ENCODE measurements around the gene DIRAS1. TPM values are rescaled to one million over a fixed set of nuclear protein-coding genes. Genes with fewer than 3 reads are reported as not detected.

DIRAS1 gene
- total RNA-seq, 1 experiment from 2014 or later: 25.0 TPM

DNA sequence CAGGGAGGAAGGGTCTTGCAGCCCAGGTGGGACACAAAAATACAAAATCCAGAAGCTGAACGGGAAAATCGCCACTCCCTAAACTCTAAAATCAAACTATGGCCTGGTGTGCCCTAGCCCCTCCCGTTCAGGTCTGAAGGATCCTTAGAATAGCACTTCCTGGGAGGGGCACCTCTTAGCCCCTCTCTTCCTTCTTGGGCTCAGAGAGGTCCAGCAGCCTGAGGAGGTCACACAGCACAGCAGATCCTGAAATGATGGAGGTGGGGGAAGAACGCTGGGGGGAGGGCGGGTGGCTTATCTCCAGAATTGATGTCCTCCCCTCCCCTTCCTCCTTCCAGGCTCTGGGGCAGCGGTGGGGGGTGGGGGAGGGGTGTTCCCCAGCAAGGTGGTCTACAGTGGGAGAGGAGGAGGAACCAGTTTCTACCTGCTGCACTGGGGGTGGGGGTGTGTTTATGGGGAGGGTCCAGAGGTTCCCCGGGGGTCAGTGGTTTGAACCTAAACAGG lies 1.9 kb downstream of the DIRAS1 start (continued):
- TF ChIP-seq FOXK1 (CRISPR knock-in tag; IDR thresholded peaks at IDR 0.05): no peak
- no peak for TF ChIP-seq ERG (CRISPR knock-in tag; IDR thresholded peaks at IDR 0.05)
- TF ChIP-seq, protein P1, sequence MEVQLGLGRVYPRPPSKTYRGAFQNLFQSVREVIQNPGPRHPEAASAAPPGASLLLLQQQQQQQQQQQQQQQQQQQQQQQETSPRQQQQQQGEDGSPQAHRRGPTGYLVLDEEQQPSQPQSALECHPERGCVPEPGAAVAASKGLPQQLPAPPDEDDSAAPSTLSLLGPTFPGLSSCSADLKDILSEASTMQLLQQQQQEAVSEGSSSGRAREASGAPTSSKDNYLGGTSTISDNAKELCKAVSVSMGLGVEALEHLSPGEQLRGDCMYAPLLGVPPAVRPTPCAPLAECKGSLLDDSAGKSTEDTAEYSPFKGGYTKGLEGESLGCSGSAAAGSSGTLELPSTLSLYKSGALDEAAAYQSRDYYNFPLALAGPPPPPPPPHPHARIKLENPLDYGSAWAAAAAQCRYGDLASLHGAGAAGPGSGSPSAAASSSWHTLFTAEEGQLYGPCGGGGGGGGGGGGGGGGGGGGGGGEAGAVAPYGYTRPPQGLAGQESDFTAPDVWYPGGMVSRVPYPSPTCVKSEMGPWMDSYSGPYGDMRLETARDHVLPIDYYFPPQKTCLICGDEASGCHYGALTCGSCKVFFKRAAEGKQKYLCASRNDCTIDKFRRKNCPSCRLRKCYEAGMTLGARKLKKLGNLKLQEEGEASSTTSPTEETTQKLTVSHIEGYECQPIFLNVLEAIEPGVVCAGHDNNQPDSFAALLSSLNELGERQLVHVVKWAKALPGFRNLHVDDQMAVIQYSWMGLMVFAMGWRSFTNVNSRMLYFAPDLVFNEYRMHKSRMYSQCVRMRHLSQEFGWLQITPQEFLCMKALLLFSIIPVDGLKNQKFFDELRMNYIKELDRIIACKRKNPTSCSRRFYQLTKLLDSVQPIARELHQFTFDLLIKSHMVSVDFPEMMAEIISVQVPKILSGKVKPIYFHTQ (CRISPR knock-in tag; IDR thresholded peaks at IDR 0.05): no peak
- TF ChIP-seq NR1H2 (CRISPR knock-in tag; IDR thresholded peaks at IDR 0.05): no peak
- TF ChIP-seq E2F4 (CRISPR knock-in tag; IDR thresholded peaks at IDR 0.05; ENCODE audit: borderline replicate concordance, low read depth): no peak
- no peak for TF ChIP-seq GABPB1 (CRISPR knock-in tag; IDR thresholded peaks at IDR 0.05)

GRCh38 chr19:2717638-2718541 lies 3.3 kb downstream of the DIRAS1 start:
- Mint-ChIP-seq H3K36me3 (peaks cover 12% of the 10 kb centered on the region), H3K4me3 (no peak overlapping the region), H3K27ac (no peak overlapping the region), H3K27me3 (ENCODE audit: low read depth) (no peaks in the 10 kb centered on the region; the same call in 1 of the 2 replicates), H3K9me3 (peaks cover 12% of the 10 kb centered on the region), H3K4me1 (peaks cover 8% of the 10 kb centered on the region)
- ChIA-PET POLR2A (no interaction called here), CTCF (interaction anchor here (1.0 to 1.4 kb wide), 2 partner anchors 22 to 69 kb away, joined by 3 to 8 read pairs; partner anchors contain the start of gene SLC39A3)
- no peak for ATAC-seq
- no peak for DNase-seq (ENCODE audit: low spot score)
- TF ChIP-seq, protein P1 (CRISPR knock-in tag; IDR thresholded peaks at IDR 0.05): no peak
- TF ChIP-seq JUN (CRISPR knock-in tag; IDR thresholded peaks at IDR 0.05) (no peak), OVOL2 (CRISPR knock-in tag; IDR thresholded peaks at IDR 0.05; ENCODE audit: borderline replicate concordance) (no peak), SOX15 (CRISPR knock-in tag; IDR thresholded peaks at IDR 0.05) (no peak), GTF2I (CRISPR knock-in tag; conservative IDR thresholded peaks at IDR 0.05) (no peak), KAT7 (CRISPR knock-in tag; IDR thresholded peaks at IDR 0.05; ENCODE audit: borderline replicate concordance) (no peak), CBFB (CRISPR knock-in tag; IDR thresholded peaks at IDR 0.05; ENCODE audit: low read depth) (no peak), PREB (CRISPR knock-in tag; IDR thresholded peaks at IDR 0.05; ENCODE audit: borderline replicate concordance) (no peak), TP53 (CRISPR knock-in tag; IDR thresholded peaks at IDR 0.05) (no peak), ZNF232 (CRISPR knock-in tag; IDR thresholded peaks at IDR 0.05) (no peak), SMAD3 (CRISPR knock-in tag; IDR thresholded peaks at IDR 0.05; ENCODE audit: borderline replicate concordance) (no peak)
- TF ChIP-seq, protein P2, sequence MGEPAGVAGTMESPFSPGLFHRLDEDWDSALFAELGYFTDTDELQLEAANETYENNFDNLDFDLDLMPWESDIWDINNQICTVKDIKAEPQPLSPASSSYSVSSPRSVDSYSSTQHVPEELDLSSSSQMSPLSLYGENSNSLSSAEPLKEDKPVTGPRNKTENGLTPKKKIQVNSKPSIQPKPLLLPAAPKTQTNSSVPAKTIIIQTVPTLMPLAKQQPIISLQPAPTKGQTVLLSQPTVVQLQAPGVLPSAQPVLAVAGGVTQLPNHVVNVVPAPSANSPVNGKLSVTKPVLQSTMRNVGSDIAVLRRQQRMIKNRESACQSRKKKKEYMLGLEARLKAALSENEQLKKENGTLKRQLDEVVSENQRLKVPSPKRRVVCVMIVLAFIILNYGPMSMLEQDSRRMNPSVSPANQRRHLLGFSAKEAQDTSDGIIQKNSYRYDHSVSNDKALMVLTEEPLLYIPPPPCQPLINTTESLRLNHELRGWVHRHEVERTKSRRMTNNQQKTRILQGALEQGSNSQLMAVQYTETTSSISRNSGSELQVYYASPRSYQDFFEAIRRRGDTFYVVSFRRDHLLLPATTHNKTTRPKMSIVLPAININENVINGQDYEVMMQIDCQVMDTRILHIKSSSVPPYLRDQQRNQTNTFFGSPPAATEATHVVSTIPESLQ (CRISPR knock-in tag; IDR thresholded peaks at IDR 0.05): no peak

Measured in WTC11 (cell line).